Measurements from ENCODE around the gene RHOF.

DNA sequence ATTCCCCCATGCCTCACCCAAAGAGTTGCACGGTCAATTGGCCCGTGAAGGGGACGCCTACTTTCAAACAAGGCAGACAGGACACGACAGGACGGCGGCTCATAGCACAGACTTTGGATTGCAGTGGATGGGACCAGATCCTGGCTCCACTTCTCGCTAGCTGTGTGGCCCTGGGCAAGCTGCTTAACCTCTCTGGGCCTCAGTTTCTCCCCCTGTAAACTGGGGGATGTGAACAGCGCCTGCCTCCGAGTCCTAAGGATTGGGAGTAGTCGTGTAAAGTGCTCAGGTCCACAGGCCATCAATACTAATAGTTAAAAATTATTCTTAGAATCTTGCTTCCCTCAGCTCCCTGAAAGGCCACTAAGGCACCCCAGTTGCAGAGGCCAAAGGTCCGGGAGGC, 13.1 kb downstream of the RHOF start:
- TF ChIP-seq, protein P1, sequence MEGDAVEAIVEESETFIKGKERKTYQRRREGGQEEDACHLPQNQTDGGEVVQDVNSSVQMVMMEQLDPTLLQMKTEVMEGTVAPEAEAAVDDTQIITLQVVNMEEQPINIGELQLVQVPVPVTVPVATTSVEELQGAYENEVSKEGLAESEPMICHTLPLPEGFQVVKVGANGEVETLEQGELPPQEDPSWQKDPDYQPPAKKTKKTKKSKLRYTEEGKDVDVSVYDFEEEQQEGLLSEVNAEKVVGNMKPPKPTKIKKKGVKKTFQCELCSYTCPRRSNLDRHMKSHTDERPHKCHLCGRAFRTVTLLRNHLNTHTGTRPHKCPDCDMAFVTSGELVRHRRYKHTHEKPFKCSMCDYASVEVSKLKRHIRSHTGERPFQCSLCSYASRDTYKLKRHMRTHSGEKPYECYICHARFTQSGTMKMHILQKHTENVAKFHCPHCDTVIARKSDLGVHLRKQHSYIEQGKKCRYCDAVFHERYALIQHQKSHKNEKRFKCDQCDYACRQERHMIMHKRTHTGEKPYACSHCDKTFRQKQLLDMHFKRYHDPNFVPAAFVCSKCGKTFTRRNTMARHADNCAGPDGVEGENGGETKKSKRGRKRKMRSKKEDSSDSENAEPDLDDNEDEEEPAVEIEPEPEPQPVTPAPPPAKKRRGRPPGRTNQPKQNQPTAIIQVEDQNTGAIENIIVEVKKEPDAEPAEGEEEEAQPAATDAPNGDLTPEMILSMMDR (IDR thresholded peaks at IDR 0.05) = no peak
- TF ChIP-seq POLR2A (IDR thresholded peaks at IDR 0.05) = no peak

Data from adrenal gland (tissue), 5 donors.